ENCODE data around the gene RAD51B.

The RAD51B gene

DNA sequence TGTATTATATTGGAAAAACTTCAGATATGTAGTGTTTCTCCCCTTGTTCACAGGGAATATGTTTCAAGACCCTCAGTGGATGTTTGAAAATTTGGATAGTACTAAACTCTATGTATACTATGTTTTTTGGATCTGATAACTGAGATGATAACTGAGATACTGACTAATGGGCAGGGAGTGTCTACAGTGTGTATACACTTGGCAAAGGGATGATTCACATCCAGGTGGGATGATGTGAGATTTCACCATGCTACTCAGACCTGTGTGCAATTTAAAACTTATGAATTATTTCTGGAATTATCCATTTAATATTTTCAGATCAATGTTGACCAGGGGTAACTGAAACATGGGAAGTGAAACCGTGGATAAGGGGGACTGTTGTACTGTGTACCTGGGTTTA is 13.8 kb downstream of the RAD51B start:
- Histone ChIP-seq H3K4me3 (ENCODE audit: low read depth in 1 of 2, low read length in 2 of 2) (no peak overlapping the region), H3K36me3 (ENCODE audit: control insufficient read depth in 1 of 2, insufficient read depth in 2 of 2, low read length in 2 of 2) (peaks cover 0 to 3% of the 10 kb centered on the region in 2 donors), H3K9me3 (ENCODE audit: control insufficient read depth in 1 of 2, low read length in 2 of 2) (no peaks in the 10 kb centered on the region), H3K27ac (ENCODE audit: low read depth, low read length) (no peak overlapping the region), H3K27me3 (ENCODE audit: control insufficient read depth in 1 of 2, insufficient read depth in 2 of 2, low read length in 2 of 2) (no peaks in the 10 kb centered on the region), H3K9ac (ENCODE audit: low read depth in 1 of 2, low read length in 2 of 2) (no peak overlapping the region), H3K4me1 (ENCODE audit: control insufficient read depth in 1 of 2, insufficient read depth in 2 of 2, low read length in 2 of 2) (no peaks in the 10 kb centered on the region)

GRCh38 chr14:67835596-67835995 is 16.0 kb downstream of the RAD51B start:
- Histone ChIP-seq H3K27me3 (ENCODE audit: control insufficient read depth in 1 of 2, insufficient read depth in 2 of 2, low read length in 2 of 2) (no peaks in the 10 kb centered on the region), H3K27ac (ENCODE audit: low read depth, low read length) (no peak overlapping the region), H3K36me3 (ENCODE audit: control insufficient read depth in 1 of 2, insufficient read depth in 2 of 2, low read length in 2 of 2) (peaks cover 0 to 3% of the 10 kb centered on the region in 2 donors), H3K9ac (ENCODE audit: low read depth in 1 of 2, low read length in 2 of 2) (no peak overlapping the region), H3K9me3 (ENCODE audit: control insufficient read depth in 1 of 2, low read length in 2 of 2) (no peaks in the 10 kb centered on the region), H3K4me1 (ENCODE audit: control insufficient read depth in 1 of 2, insufficient read depth in 2 of 2, low read length in 2 of 2) (no peaks in the 10 kb centered on the region), H3K4me3 (ENCODE audit: low read depth in 1 of 2, low read length in 2 of 2) (no peak overlapping the region)

DNA sequence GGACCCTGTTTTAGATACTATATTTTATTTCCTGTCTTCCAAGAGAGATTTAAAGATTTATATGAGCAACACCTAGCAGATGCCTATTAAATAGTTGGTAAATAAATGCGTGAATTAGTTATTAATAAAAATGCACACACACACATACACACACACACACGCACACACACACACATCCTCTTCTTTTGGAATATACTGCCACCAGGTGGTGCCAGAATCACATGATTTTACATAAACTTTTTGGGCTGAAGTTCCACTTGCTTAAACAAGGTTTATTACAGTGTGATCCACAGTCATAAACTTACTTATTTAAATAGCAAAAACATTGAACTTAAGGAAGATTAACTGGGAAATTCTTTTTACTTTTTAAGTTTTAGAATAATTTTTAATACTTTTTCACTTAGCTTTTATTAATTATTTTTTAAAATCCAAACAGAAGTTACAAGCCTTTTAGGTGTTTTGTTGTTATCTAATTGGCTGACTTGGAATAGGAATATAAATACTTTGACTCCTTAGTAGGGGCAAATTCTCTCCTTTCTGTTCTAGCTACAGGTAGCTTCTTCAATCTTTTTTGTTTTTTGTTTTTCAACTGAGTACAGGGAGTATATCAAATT is 17.5 kb downstream of the RAD51B start:
- Histone ChIP-seq H3K36me3 (ENCODE audit: control insufficient read depth in 1 of 2, insufficient read depth in 2 of 2, low read length in 2 of 2) (peaks cover 0 to 3% of the 10 kb centered on the region in 2 donors), H3K27ac (ENCODE audit: low read depth, low read length) (no peak overlapping the region), H3K27me3 (ENCODE audit: control insufficient read depth in 1 of 2, insufficient read depth in 2 of 2, low read length in 2 of 2) (no peaks in the 10 kb centered on the region), H3K9me3 (ENCODE audit: control insufficient read depth in 1 of 2, low read length in 2 of 2) (no peaks in the 10 kb centered on the region), H3K9ac (ENCODE audit: low read depth in 1 of 2, low read length in 2 of 2) (no peak overlapping the region), H3K4me1 (ENCODE audit: control insufficient read depth in 1 of 2, insufficient read depth in 2 of 2, low read length in 2 of 2) (no peaks in the 10 kb centered on the region), H3K4me3 (ENCODE audit: low read depth in 1 of 2, low read length in 2 of 2) (no peak overlapping the region)

GRCh38 chr14:67846029-67846610 is 26.5 kb downstream of the RAD51B start:
- Histone ChIP-seq H3K36me3 (ENCODE audit: control insufficient read depth in 1 of 2, insufficient read depth in 2 of 2, low read length in 2 of 2) (no peaks in the 10 kb centered on the region), H3K9me3 (ENCODE audit: control insufficient read depth in 1 of 2, low read length in 2 of 2) (peaks cover 2 to 4% of the 10 kb centered on the region in 2 donors), H3K27me3 (ENCODE audit: control insufficient read depth in 1 of 2, insufficient read depth in 2 of 2, low read length in 2 of 2) (no peaks in the 10 kb centered on the region), H3K27ac (ENCODE audit: low read depth, low read length) (no peak overlapping the region), H3K4me1 (ENCODE audit: control insufficient read depth in 1 of 2, insufficient read depth in 2 of 2, low read length in 2 of 2) (no peaks in the 10 kb centered on the region), H3K4me3 (ENCODE audit: low read depth in 1 of 2, low read length in 2 of 2) (no peak overlapping the region), H3K9ac (ENCODE audit: low read depth in 1 of 2, low read length in 2 of 2) (no peak overlapping the region)

- Histone ChIP-seq H3K27me3 (ENCODE audit: control insufficient read depth in 1 of 2, insufficient read depth in 2 of 2, low read length in 2 of 2) (no peaks in the 10 kb centered on the region), H3K9me3 (ENCODE audit: control insufficient read depth in 1 of 2, low read length in 2 of 2) (peaks cover 0 to 4% of the 10 kb centered on the region in 2 donors), H3K4me3 (ENCODE audit: low read depth in 1 of 2, low read length in 2 of 2) (no peak overlapping the region)
Observed at GRCh38 chr14:67850066-67850830, 30.7 kb downstream of the RAD51B start.

DNA sequence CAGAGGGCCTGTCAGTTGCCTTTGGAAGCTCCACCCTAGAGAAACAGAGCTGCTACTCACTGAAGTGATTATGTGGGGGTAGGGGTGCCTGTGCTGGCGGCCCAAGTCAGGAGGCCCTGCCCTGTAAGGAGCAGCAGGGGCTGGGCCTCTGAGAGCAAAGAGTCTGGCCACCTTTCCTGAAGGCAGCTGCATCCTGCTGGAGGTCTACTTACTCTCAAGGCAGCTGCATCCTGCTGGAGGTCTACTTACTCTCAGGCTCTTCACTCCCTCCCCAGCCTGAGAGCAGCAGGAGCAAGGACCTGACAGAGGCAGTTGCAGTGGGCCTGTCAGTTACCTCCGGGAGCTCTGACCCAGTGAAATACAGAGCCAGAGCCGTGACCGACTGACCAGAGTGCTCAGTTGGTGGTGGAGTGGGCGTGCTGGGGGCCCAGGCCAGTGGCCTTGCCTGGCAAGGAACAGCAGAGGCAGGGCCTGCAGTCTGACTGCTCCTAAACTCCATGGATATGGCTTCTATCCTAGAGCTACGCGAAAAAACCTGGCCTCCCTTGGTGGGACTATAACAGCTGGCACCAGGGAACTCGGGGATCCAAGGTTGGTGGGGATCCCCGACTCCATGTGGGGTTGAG is 32.3 kb downstream of the RAD51B start:
- peaks cover 0 to 4% of the 10 kb centered on the region in 2 donors for H3K9me3 ChIP-seq (ENCODE audit: control insufficient read depth in 1 of 2, low read length in 2 of 2)

More at GRCh38 chr14:67850066-67850830, 30.7 kb downstream of the RAD51B start:
- no peak overlapping the region for H3K27ac ChIP-seq (ENCODE audit: low read depth, low read length)
- no peaks in the 10 kb centered on the region for H3K36me3 ChIP-seq (ENCODE audit: control insufficient read depth in 1 of 2, insufficient read depth in 2 of 2, low read length in 2 of 2)
- no peaks in the 10 kb centered on the region for H3K4me1 ChIP-seq (ENCODE audit: control insufficient read depth in 1 of 2, insufficient read depth in 2 of 2, low read length in 2 of 2)
- no peak overlapping the region for H3K9ac ChIP-seq (ENCODE audit: low read depth in 1 of 2, low read length in 2 of 2)

GRCh38 chr14:67852926-67853604 is 33.5 kb downstream of the RAD51B start:
- H3K27ac ChIP-seq (ENCODE audit: low read depth, low read length): no peak overlapping the region

More for the DNA sequence above, 32.3 kb downstream of the RAD51B start:
- H3K27me3 ChIP-seq (ENCODE audit: control insufficient read depth in 1 of 2, insufficient read depth in 2 of 2, low read length in 2 of 2): no peaks in the 10 kb centered on the region
- no peaks in the 10 kb centered on the region for H3K4me1 ChIP-seq (ENCODE audit: control insufficient read depth in 1 of 2, insufficient read depth in 2 of 2, low read length in 2 of 2)
- H3K36me3 ChIP-seq (ENCODE audit: control insufficient read depth in 1 of 2, insufficient read depth in 2 of 2, low read length in 2 of 2): no peaks in the 10 kb centered on the region
- H3K4me3 ChIP-seq (ENCODE audit: low read depth in 1 of 2, low read length in 2 of 2): no peak overlapping the region
- H3K9ac ChIP-seq (ENCODE audit: low read depth in 1 of 2, low read length in 2 of 2): no peak overlapping the region
- no peak overlapping the region for H3K27ac ChIP-seq (ENCODE audit: low read depth, low read length)

GRCh38 chr14:67853715-67854114 is 34.1 kb downstream of the RAD51B start:
- H3K9me3 ChIP-seq (ENCODE audit: control insufficient read depth in 1 of 2, low read length in 2 of 2): no peaks in the 10 kb centered on the region
- H3K27ac ChIP-seq (ENCODE audit: low read depth, low read length): no peak overlapping the region
- H3K9ac ChIP-seq (ENCODE audit: low read depth in 1 of 2, low read length in 2 of 2): no peak overlapping the region
- H3K4me3 ChIP-seq (ENCODE audit: low read depth in 1 of 2, low read length in 2 of 2): no peak overlapping the region
- H3K36me3 ChIP-seq (ENCODE audit: control insufficient read depth in 1 of 2, insufficient read depth in 2 of 2, low read length in 2 of 2): no peaks in the 10 kb centered on the region
- H3K4me1 ChIP-seq (ENCODE audit: control insufficient read depth in 1 of 2, insufficient read depth in 2 of 2, low read length in 2 of 2): no peaks in the 10 kb centered on the region
- no peaks in the 10 kb centered on the region for H3K27me3 ChIP-seq (ENCODE audit: control insufficient read depth in 1 of 2, insufficient read depth in 2 of 2, low read length in 2 of 2)

More at GRCh38 chr14:67852926-67853604, 33.5 kb downstream of the RAD51B start:
- Histone ChIP-seq H3K9ac (ENCODE audit: low read depth in 1 of 2, low read length in 2 of 2) (no peak overlapping the region), H3K4me3 (ENCODE audit: low read depth in 1 of 2, low read length in 2 of 2) (no peak overlapping the region), H3K9me3 (ENCODE audit: control insufficient read depth in 1 of 2, low read length in 2 of 2) (peaks cover 0 to 4% of the 10 kb centered on the region in 2 donors), H3K36me3 (ENCODE audit: control insufficient read depth in 1 of 2, insufficient read depth in 2 of 2, low read length in 2 of 2) (no peaks in the 10 kb centered on the region), H3K27me3 (ENCODE audit: control insufficient read depth in 1 of 2, insufficient read depth in 2 of 2, low read length in 2 of 2) (no peaks in the 10 kb centered on the region), H3K4me1 (ENCODE audit: control insufficient read depth in 1 of 2, insufficient read depth in 2 of 2, low read length in 2 of 2) (no peaks in the 10 kb centered on the region)

DNA sequence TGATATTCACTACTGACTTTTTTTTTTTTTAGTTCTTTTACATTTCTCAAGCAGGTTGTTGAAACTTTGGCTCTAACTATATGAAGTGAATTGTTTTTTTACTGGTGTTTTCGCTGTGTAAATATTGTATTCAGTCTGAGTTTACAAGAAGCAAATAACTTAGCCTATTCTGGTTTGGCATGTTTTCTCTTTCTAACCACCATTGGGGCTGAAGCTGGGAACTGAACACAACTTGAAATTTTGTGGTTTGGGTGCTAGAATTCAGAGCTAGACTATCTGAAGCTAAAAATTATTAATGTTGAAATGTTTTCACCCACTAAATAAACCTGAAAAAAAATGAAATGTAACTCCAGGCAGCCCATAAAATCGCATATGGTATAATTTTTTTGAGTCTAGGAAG is 37.2 kb downstream of the RAD51B start:
- Histone ChIP-seq H3K4me3 (ENCODE audit: low read depth in 1 of 2, low read length in 2 of 2) (no peak overlapping the region), H3K4me1 (ENCODE audit: control insufficient read depth in 1 of 2, insufficient read depth in 2 of 2, low read length in 2 of 2) (no peaks in the 10 kb centered on the region), H3K9me3 (ENCODE audit: control insufficient read depth in 1 of 2, low read length in 2 of 2) (no peaks in the 10 kb centered on the region), H3K36me3 (ENCODE audit: control insufficient read depth in 1 of 2, insufficient read depth in 2 of 2, low read length in 2 of 2) (no peaks in the 10 kb centered on the region), H3K9ac (ENCODE audit: low read depth in 1 of 2, low read length in 2 of 2) (no peak overlapping the region), H3K27ac (ENCODE audit: low read depth, low read length) (no peak overlapping the region), H3K27me3 (ENCODE audit: control insufficient read depth in 1 of 2, insufficient read depth in 2 of 2, low read length in 2 of 2) (no peaks in the 10 kb centered on the region)
